Stimulated activated memory B cell treated with anti-CD40 and anti-IgM and Interleukin-4, amounts not matched to agents 10 μg/mL and 1 μg/mL and 100 μg/mL, for 72 hours (primary cell): Measurements from ENCODE around the gene ABCC9.

Experiments
- ATAC-seq: fragments of 150-1000 bp; cut with Tn5 transposase; 2 replicates; pipeline ENCODE4 v1.10.0; 2021
- H3K27ac Mint-ChIP-seq: one replicate; pipeline ENCODE4 v1.8.0; 2022; ENCODE audit warnings: mild to moderate bottlenecking, mixed read lengths
- H3K27me3 Mint-ChIP-seq: one replicate; pipeline ENCODE4 v1.8.0; 2022; ENCODE audit warnings: mixed read lengths
- H3K36me3 Mint-ChIP-seq: one replicate; pipeline ENCODE4 v1.8.0; 2022; ENCODE audit warnings: mixed read lengths
- H3K4me1 Mint-ChIP-seq: one replicate; pipeline ENCODE4 v1.8.0; 2022; ENCODE audit warnings: mixed read lengths
- H3K4me3 Mint-ChIP-seq: one replicate; pipeline ENCODE4 v1.8.0; 2022; ENCODE audit warnings: mild to moderate bottlenecking, moderate library complexity, mixed read lengths
- H3K9me3 Mint-ChIP-seq: one replicate; pipeline ENCODE4 v1.8.0; 2022; ENCODE audit warnings: mixed read lengths

ABCC9 gene

DNA sequence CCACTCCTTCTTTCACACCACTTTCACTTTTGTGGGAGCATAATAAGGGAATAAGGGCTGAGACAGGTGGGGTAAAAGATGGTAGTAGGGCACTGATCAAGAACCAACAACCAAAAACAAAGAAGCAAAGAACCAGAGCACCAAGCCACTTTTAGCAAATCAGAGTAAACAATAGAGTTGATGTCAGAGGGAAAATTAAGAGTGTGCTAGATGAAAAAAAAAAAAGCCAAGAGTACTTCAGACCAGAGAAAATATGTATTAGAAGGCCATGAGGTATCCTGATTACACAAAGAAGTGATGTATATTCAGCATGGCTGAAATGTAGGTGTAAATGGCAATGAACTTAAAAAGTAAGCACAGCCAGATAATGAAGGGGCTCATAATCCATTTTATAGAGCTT lies 75.4 kb downstream of the ABCC9 start:
- Mint-ChIP-seq H3K9me3 (peaks cover 5% of the 10 kb centered on the region), H3K36me3 (no peaks in the 10 kb centered on the region), H3K27ac (no peak overlapping the region), H3K4me1 (no peaks in the 10 kb centered on the region), H3K27me3 (no peaks in the 10 kb centered on the region), H3K4me3 (no peak overlapping the region)
- no peak for ATAC-seq

- ATAC-seq = no peak
- H3K4me3 Mint-ChIP-seq = no peak overlapping the region
- H3K4me1 Mint-ChIP-seq = no peaks in the 10 kb centered on the region
- no peaks in the 10 kb centered on the region for H3K27me3 Mint-ChIP-seq
- no peaks in the 10 kb centered on the region for H3K9me3 Mint-ChIP-seq
- no peaks in the 10 kb centered on the region for H3K36me3 Mint-ChIP-seq
- H3K27ac Mint-ChIP-seq = no peak overlapping the region
These were observed 80.7 kb downstream of the ABCC9 start for GRCh38 chr12:21860534-21860933.

- no peak for ATAC-seq
- H3K27me3 Mint-ChIP-seq = no peaks in the 10 kb centered on the region
These were observed 81.1 kb downstream of the ABCC9 start for GRCh38 chr12:21860128-21860527.

DNA sequence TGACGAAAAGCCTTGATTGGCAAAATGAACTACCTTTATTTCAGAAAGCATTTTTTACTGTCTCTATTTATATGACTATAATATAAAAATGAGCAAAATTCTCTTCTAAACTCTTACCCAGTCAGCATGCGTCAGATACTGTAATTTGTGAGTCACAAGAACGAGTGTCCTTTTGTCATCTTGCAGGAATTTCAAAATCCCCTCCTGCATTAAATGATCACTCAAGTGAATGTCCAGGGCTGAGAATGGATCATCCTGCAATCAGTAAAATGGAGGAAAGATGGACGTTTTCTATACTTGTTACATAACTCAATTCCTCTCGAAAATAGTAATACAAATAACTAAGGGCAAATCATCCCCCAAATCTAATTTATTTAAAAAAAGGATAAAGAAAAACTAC lies 89.0 kb downstream of the ABCC9 start:
- ATAC-seq = no peak
- Mint-ChIP-seq H3K9me3 (no peaks in the 10 kb centered on the region), H3K36me3 (no peaks in the 10 kb centered on the region), H3K4me1 (no peaks in the 10 kb centered on the region), H3K4me3 (no peak overlapping the region), H3K27ac (no peak overlapping the region), H3K27me3 (no peaks in the 10 kb centered on the region)

More at GRCh38 chr12:21860128-21860527, 81.1 kb downstream of the ABCC9 start:
- Mint-ChIP-seq H3K27ac (no peak overlapping the region), H3K4me1 (no peaks in the 10 kb centered on the region), H3K9me3 (no peaks in the 10 kb centered on the region), H3K36me3 (no peaks in the 10 kb centered on the region), H3K4me3 (no peak overlapping the region)

- no peaks in the 10 kb centered on the region for H3K9me3 Mint-ChIP-seq
- ATAC-seq = no peak
- no peaks in the 10 kb centered on the region for H3K27me3 Mint-ChIP-seq
- H3K36me3 Mint-ChIP-seq = no peaks in the 10 kb centered on the region
- no peak overlapping the region for H3K4me3 Mint-ChIP-seq
- H3K27ac Mint-ChIP-seq = no peak overlapping the region
- no peaks in the 10 kb centered on the region for H3K4me1 Mint-ChIP-seq
These were observed 90.1 kb downstream of the ABCC9 start for GRCh38 chr12:21851151-21851550.

DNA sequence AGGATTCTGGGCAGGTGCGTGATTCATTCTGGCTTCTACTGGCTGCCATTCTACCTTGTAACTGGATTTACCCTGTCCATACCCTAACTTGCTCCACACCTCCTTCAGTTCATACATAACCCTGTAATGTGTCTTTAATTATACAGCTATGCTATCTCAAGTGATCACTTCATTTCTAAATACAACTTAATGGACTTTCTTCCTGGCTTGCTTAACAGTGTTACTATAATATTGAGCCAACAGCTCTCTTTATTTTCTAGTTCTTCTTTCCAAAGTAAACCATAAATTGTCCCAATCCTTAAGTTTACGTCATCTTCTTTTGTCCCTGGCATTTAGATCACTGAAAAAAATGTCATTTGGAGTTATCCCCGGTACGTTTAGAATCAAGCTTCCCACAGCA lies 90.8 kb downstream of the ABCC9 start:
- Mint-ChIP-seq H3K36me3 (no peaks in the 10 kb centered on the region), H3K9me3 (no peaks in the 10 kb centered on the region), H3K4me3 (no peak overlapping the region), H3K4me1 (no peaks in the 10 kb centered on the region), H3K27ac (no peak overlapping the region), H3K27me3 (no peaks in the 10 kb centered on the region)
- no peak for ATAC-seq

DNA sequence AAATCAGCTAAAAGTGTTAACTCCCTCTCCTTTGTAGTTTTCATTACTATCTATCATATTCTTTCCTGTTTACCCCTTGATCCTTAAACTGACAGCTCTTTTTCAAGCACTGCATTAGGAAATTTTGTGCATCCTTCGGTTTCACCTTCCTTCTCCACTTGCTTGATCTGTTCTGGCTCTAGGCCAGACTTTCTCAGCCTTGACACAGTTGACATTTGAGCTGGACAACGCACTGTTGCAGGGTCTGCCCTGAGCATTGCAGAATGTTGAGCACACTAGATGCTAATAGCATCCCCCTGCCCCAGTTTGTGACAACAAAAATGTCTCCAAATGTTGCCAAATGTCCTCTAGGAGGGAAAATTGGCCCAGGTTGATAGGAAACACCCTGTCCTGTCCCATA lies 91.3 kb downstream of the ABCC9 start:
- Mint-ChIP-seq H3K9me3 (no peaks in the 10 kb centered on the region), H3K27ac (no peak overlapping the region), H3K27me3 (no peaks in the 10 kb centered on the region), H3K4me1 (no peaks in the 10 kb centered on the region), H3K36me3 (no peaks in the 10 kb centered on the region), H3K4me3 (no peak overlapping the region)
- ATAC-seq = no peak

GRCh38 chr12:21848192-21848591 lies 93.0 kb downstream of the ABCC9 start:
- H3K4me3 Mint-ChIP-seq = no peak overlapping the region
- no peaks in the 10 kb centered on the region for H3K27me3 Mint-ChIP-seq
- no peaks in the 10 kb centered on the region for H3K36me3 Mint-ChIP-seq
- no peaks in the 10 kb centered on the region for H3K4me1 Mint-ChIP-seq
- H3K9me3 Mint-ChIP-seq = no peaks in the 10 kb centered on the region
- no peak overlapping the region for H3K27ac Mint-ChIP-seq
- no peak for ATAC-seq

DNA sequence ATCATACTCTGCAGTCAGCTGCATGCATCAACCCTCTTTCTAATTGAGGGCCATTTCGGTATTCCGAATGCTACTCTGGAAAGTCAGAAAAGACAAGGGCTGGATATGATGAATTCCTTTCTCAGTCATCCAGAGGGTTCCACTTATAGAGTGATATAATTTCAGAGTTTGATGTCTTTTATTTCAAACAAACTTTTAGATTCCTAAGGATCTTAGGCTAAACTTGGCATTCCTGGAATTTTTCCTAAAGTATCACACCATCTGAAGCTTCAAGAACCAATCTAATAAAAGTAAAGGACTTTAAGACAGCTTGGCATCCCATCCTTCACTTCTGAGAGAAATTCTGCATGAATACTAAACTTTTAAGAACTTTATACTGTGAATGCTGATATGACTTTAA lies 97.4 kb downstream of the ABCC9 start:
- no peaks in the 10 kb centered on the region for H3K36me3 Mint-ChIP-seq
- no peaks in the 10 kb centered on the region for H3K27me3 Mint-ChIP-seq

GRCh38 chr12:21839776-21840175 lies 101.5 kb downstream of the ABCC9 start:
- no peaks in the 10 kb centered on the region for H3K4me1 Mint-ChIP-seq
- no peaks in the 10 kb centered on the region for H3K27me3 Mint-ChIP-seq
- no peak overlapping the region for H3K27ac Mint-ChIP-seq
- no peak for ATAC-seq
- H3K9me3 Mint-ChIP-seq = no peaks in the 10 kb centered on the region
- H3K4me3 Mint-ChIP-seq = no peak overlapping the region
- no peaks in the 10 kb centered on the region for H3K36me3 Mint-ChIP-seq

More for the DNA sequence above, 97.4 kb downstream of the ABCC9 start:
- Mint-ChIP-seq H3K9me3 (no peaks in the 10 kb centered on the region), H3K4me3 (no peak overlapping the region), H3K4me1 (no peaks in the 10 kb centered on the region), H3K27ac (no peak overlapping the region)
- no peak for ATAC-seq

DNA sequence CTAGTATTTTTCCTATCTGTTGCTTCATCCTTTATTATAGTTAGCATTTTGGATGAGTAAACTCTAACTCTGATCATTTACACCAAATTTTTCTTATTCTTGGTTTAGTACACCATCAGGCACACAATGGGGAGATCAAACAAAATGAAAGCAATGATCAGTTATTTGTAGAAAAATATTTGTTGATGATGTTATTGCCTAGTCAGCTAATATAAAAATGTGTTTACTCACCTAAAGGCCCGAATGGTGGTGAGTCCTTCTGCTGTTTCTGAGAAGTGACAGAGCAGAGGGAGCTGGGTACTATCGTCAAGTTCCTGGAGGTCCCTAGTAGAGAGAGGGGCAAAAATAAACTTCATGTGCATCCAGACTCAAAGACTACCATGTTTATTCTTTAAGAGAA lies 103.4 kb downstream of the ABCC9 start:
- Mint-ChIP-seq H3K27me3 (no peaks in the 10 kb centered on the region), H3K36me3 (no peaks in the 10 kb centered on the region), H3K27ac (no peak overlapping the region), H3K4me1 (no peaks in the 10 kb centered on the region), H3K9me3 (no peaks in the 10 kb centered on the region), H3K4me3 (no peak overlapping the region)
- no peak for ATAC-seq

DNA sequence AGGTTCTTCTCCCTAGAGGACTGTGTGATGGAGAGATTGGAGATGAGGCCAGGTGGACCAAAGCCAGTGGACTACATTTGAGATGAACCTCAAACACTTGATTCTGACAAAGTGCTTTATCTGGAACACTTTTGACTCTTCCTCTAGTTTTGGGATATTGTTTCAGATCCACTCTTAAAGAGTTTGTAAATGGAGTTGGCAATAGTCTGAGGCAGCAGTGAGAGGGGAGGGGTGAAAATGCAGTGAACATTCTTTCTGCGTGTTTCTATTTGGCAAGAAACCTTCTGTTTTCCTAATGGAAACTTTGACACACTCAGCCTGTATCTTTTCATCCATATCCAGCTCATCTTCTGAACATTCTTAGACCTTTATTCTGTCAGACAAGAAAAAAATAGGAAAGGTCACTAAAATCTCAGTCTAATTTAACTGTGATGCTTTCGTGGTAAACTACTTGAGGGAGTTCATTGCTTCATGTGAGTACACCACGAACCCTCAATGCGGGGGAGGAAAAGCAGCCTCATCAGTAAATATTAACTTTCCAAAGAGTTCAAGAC lies 109.4 kb downstream of the ABCC9 start:
- Mint-ChIP-seq H3K4me3 (no peak overlapping the region), H3K36me3 (no peaks in the 10 kb centered on the region), H3K4me1 (no peaks in the 10 kb centered on the region), H3K9me3 (no peaks in the 10 kb centered on the region), H3K27ac (no peak overlapping the region), H3K27me3 (no peaks in the 10 kb centered on the region)
- ATAC-seq = peak; percentile 12

DNA sequence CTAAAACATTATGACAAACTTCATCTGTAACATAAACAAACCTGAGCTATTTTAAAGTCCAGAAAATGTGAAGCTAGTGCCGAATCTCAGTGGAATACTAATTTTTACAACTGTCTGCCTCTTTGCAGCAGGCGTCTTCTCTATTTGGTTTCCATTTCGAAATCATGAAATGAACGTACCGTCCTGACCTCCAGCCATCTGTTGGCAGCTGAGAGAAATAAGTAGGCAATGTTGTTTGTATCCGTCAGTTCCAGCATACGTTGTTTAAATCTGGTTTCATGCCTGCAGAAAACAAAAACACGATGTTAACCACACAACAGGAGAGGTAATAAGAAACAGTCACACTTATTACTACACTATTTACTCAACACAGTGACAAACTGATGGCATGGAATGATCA lies 112.4 kb downstream of the ABCC9 start:
- ATAC-seq = no peak
- H3K36me3 Mint-ChIP-seq = no peaks in the 10 kb centered on the region
- no peaks in the 10 kb centered on the region for H3K4me1 Mint-ChIP-seq
- no peak overlapping the region for H3K4me3 Mint-ChIP-seq
- H3K27ac Mint-ChIP-seq = no peak overlapping the region
- H3K9me3 Mint-ChIP-seq = peaks cover 2% of the 10 kb centered on the region
- H3K27me3 Mint-ChIP-seq = no peaks in the 10 kb centered on the region

- peaks cover 2% of the 10 kb centered on the region for H3K9me3 Mint-ChIP-seq
- H3K4me3 Mint-ChIP-seq = no peak overlapping the region
These were observed 113.0 kb downstream of the ABCC9 start for GRCh38 chr12:21828136-21828775.

DNA sequence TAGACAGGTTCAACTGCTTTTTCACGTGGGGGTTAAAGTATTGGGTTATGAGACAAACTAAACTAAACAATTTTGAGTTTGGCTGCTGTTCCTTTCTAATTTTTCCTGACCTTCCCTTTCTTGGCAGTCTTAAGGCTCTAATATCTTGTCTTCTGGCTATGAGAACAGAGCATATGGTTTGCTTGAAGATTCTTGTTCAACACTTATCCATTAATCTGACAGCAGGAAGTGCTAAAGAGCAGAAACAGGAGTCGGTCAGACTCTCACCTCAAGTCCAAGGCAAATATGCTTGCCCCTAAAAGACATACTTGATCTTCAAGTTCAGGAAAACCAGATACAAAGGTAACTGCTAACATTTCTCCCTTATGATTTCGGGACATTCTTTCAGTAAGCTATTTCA lies 114.1 kb downstream of the ABCC9 start:
- Mint-ChIP-seq H3K27ac (no peak overlapping the region), H3K27me3 (no peaks in the 10 kb centered on the region), H3K4me3 (no peak overlapping the region), H3K9me3 (peaks cover 2% of the 10 kb centered on the region), H3K36me3 (no peaks in the 10 kb centered on the region), H3K4me1 (no peaks in the 10 kb centered on the region)
- no peak for ATAC-seq

More at GRCh38 chr12:21828136-21828775, 113.0 kb downstream of the ABCC9 start:
- Mint-ChIP-seq H3K36me3 (no peaks in the 10 kb centered on the region), H3K27ac (no peak overlapping the region), H3K4me1 (no peaks in the 10 kb centered on the region), H3K27me3 (no peaks in the 10 kb centered on the region)
- ATAC-seq = no peak

GRCh38 chr12:21826618-21826910 lies 114.7 kb downstream of the ABCC9 start:
- Mint-ChIP-seq H3K27me3 (no peaks in the 10 kb centered on the region), H3K4me1 (no peaks in the 10 kb centered on the region), H3K4me3 (no peak overlapping the region), H3K9me3 (peaks cover 2% of the 10 kb centered on the region), H3K36me3 (no peaks in the 10 kb centered on the region), H3K27ac (no peak overlapping the region)
- no peak for ATAC-seq
